ENCODE data around the gene NOTCH1.

The NOTCH1 gene

DNA sequence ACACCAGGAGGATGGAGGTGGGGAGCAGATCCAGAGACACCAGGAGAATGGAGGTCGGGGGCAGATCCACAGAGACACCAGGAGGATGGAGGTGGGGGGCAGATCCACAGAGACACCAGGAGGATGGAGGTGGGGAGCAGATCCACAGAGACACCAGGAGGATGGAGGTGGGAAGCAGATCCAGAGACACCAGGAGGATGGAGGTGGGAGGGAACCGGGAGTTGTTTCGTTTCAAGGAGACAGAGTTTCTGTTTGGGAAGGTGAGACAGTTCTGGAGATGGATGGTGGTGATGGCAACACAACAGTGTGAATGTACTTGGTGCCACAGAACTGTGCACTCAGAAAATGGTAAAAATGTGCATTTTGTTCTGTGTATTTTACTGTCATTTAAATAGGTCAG is 97.2 kb downstream of the NOTCH1 start:
- Histone ChIP-seq H3K4me3 (ENCODE audit: low read length in 2 of 2) (no peak overlapping the region), H3K27ac (ENCODE audit: low read depth in 2 of 2, low read length in 2 of 2) (no peak overlapping the region), H3K9ac (ENCODE audit: low read depth in 1 of 2, low read length in 2 of 2) (no peak overlapping the region), H3K4me1 (ENCODE audit: control insufficient read depth in 2 of 2, insufficient read depth in 2 of 2, low read length in 2 of 2) (no peaks in the 10 kb centered on the region), H3K9me3 (ENCODE audit: control insufficient read depth in 2 of 2, low read length in 2 of 2) (no peaks in the 10 kb centered on the region), H3K27me3 (ENCODE audit: control insufficient read depth in 2 of 2, insufficient read depth in 2 of 2, low read length in 2 of 2) (no peaks in the 10 kb centered on the region), H3K36me3 (ENCODE audit: control insufficient read depth in 2 of 2, insufficient read depth in 2 of 2, low read length in 2 of 2) (peaks cover 63 to 74% of the 10 kb centered on the region in 2 donors)

DNA sequence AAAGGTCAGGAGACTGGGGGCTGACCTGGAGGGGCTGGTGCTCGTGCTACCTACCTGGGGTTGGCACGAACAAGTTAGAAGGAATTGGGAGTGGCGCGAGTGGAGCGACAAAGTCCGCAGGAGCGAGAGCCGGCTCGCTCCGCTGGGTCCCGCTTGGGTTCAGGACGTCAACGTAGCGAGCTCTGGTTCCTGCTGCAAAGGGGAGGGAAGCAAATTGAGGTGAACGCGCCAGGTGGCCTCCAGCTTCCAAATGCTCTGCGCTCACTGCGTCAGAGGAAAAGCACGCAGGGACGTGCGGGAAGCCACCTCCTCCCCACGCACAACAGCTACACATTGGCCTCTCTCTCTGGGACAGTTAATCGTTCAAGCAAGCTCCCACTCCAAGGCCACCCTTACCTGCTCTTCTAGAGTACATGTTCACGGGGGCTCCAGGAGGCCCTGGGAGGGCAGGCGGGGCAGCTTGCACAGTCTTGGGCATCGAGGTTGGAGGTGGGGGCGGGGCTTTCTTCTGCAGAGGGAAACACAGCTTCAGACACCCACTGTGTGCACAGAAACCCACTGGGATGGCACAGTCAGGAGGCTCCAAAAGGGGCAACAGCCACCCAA is 98.6 kb downstream of the NOTCH1 start:
- Histone ChIP-seq H3K27me3 (ENCODE audit: control insufficient read depth in 2 of 2, insufficient read depth in 2 of 2, low read length in 2 of 2) (no peaks in the 10 kb centered on the region), H3K9ac (ENCODE audit: low read depth in 1 of 2, low read length in 2 of 2) (no peak overlapping the region), H3K27ac (ENCODE audit: low read depth in 2 of 2, low read length in 2 of 2) (no peak overlapping the region), H3K9me3 (ENCODE audit: control insufficient read depth in 2 of 2, low read length in 2 of 2) (no peaks in the 10 kb centered on the region), H3K4me3 (ENCODE audit: low read length in 2 of 2) (no peak overlapping the region), H3K4me1 (ENCODE audit: control insufficient read depth in 2 of 2, insufficient read depth in 2 of 2, low read length in 2 of 2) (no peaks in the 10 kb centered on the region), H3K36me3 (ENCODE audit: control insufficient read depth in 2 of 2, insufficient read depth in 2 of 2, low read length in 2 of 2) (peaks cover 62 to 81% of the 10 kb centered on the region in 2 donors)

- H3K4me3 ChIP-seq (ENCODE audit: low read length in 2 of 2): no peak overlapping the region
- H3K4me1 ChIP-seq (ENCODE audit: control insufficient read depth in 2 of 2, insufficient read depth in 2 of 2, low read length in 2 of 2): no peaks in the 10 kb centered on the region
- H3K27ac ChIP-seq (ENCODE audit: low read depth in 2 of 2, low read length in 2 of 2): no peak overlapping the region
- H3K9ac ChIP-seq (ENCODE audit: low read depth in 1 of 2, low read length in 2 of 2): no peak overlapping the region
- H3K27me3 ChIP-seq (ENCODE audit: control insufficient read depth in 2 of 2, insufficient read depth in 2 of 2, low read length in 2 of 2): no peaks in the 10 kb centered on the region
- no peaks in the 10 kb centered on the region for H3K9me3 ChIP-seq (ENCODE audit: control insufficient read depth in 2 of 2, low read length in 2 of 2)
- H3K36me3 ChIP-seq (ENCODE audit: control insufficient read depth in 2 of 2, insufficient read depth in 2 of 2, low read length in 2 of 2): peaks cover 58 to 82% of the 10 kb centered on the region in 2 donors
These were observed 100.0 kb downstream of the NOTCH1 start for GRCh38 chr9:136445799-136446198.

Data from mucosa of rectum (tissue), 2 donors.